GM19025 (cell line): ENCODE measurements around the gene STEAP1B.
"Not testable (repeated sequence)": the region's sequence is repeated elsewhere in the genome, so short reads cannot be mapped to it uniquely, and the experiment has no call there.

ENCODE experiments used
- ATAC-seq: cut with Tn5 transposase; IDR thresholded peaks from one replicate; pipeline ENCODE4 v1.9.1; 2021; ENCODE audit warnings: mild to moderate bottlenecking, low read depth, moderate library complexity; ENCODE audit not compliant: unreplicated experiment

STEAP1B gene

GRCh38 chr7:22435105-22435504, 64.9 kb downstream of the STEAP1B start:
- peak; percentile 80 for ATAC-seq

GRCh38 chr7:22433710-22434460, 66.1 kb downstream of the STEAP1B start:
- no peak for ATAC-seq

GRCh38 chr7:22433165-22433700, 66.8 kb downstream of the STEAP1B start:
- not testable (repeated sequence) for ATAC-seq

- no peak for ATAC-seq
Measured at GRCh38 chr7:22432203-22432718, 67.7 kb downstream of the STEAP1B start.

- ATAC-seq = no peak
Measured at GRCh38 chr7:22430457-22430856, 69.5 kb downstream of the STEAP1B start.

GRCh38 chr7:22429386-22429785, 70.6 kb downstream of the STEAP1B start:
- no peak for ATAC-seq

- no peak for ATAC-seq
Measured at GRCh38 chr7:22427855-22428254, 72.1 kb downstream of the STEAP1B start.

- no peak for ATAC-seq
Measured at GRCh38 chr7:22427104-22427503, 72.9 kb downstream of the STEAP1B start.

GRCh38 chr7:22426463-22427094, 73.4 kb downstream of the STEAP1B start:
- ATAC-seq = no peak

GRCh38 chr7:22425361-22425760, 74.6 kb downstream of the STEAP1B start:
- ATAC-seq = no peak

GRCh38 chr7:22422831-22423615, 77.0 kb downstream of the STEAP1B start:
- ATAC-seq = no peak

GRCh38 chr7:22420973-22421635, 78.9 kb downstream of the STEAP1B start:
- ATAC-seq = no peak

GRCh38 chr7:22420008-22420407, 80.0 kb downstream of the STEAP1B start:
- no peak for ATAC-seq

GRCh38 chr7:22419488-22419887, 80.5 kb downstream of the STEAP1B start:
- no peak for ATAC-seq

- ATAC-seq = no peak
Measured at GRCh38 chr7:22418251-22419046, 81.5 kb downstream of the STEAP1B start.

- ATAC-seq = no peak
Measured at GRCh38 chr7:22417841-22418240, 82.1 kb downstream of the STEAP1B start.

- ATAC-seq = no peak
Measured at GRCh38 chr7:22417349-22417748, 82.6 kb downstream of the STEAP1B start.

- no peak for ATAC-seq
Measured at GRCh38 chr7:22414424-22414823, 85.6 kb downstream of the STEAP1B start.

- no peak for ATAC-seq
Measured at GRCh38 chr7:22413211-22413610, 86.8 kb downstream of the STEAP1B start.
